PC-3 (cell line): Measurements from ENCODE around the gene MAD1L1. TPM values are rescaled to one million over a fixed set of nuclear protein-coding genes. Genes with fewer than 3 reads are reported as not detected.
"Not testable (repeated sequence)": the region's sequence is repeated elsewhere in the genome, so short reads cannot be mapped to it uniquely, and the experiment has no call there.

ENCODE experiments used
- ATAC-seq: fragments of 200-7000 bp; cut with Tn5 transposase; 2 replicates; pipeline ENCODE4 v1.9.1; 2020; ENCODE audit warnings: mild to moderate bottlenecking, moderate library complexity
- BruUV-seq: library from RNA; stranded (reverse); fragments of 400-500 nt; replicated peaks from 2 replicates; lab custom pipeline; 2021; lab: Mats Ljungman, UMichigan
- CTCF ChIA-PET: fragments of 300-600 bp; sonication (Branson Sonifier 250); formaldehyde crosslinking; loops from one replicate; lab custom pipeline; 2022; ENCODE audit warnings: antibody characterized with exemption; lab: Charles Lee
- POLR2A ChIA-PET: fragments of 300-600 bp; sonication (Branson Sonifier 250); formaldehyde crosslinking; loops from one replicate; lab custom pipeline; 2022; ENCODE audit warnings: antibody characterized with exemption; ENCODE audit not compliant: unreplicated experiment; lab: Charles Lee
- DNase-seq: peaks from one replicate; pipeline ENCODE4 v3.0.0-alpha.2; 2015
- H2AFZ ChIP-seq: fragments of 300-600 bp; sonication (generic); 2 replicates; pipeline ENCODE4 v1.6.0; 2016; ENCODE audit warnings: antibody characterized with exemption, low read length
- H3F3A ChIP-seq: fragments of 300-600 bp; sonication (generic); one replicate; pipeline ENCODE4 v1.6.0; 2017; ENCODE audit warnings: antibody characterized with exemption, low read length, control low read depth, mild to moderate bottlenecking; ENCODE audit not compliant: unreplicated experiment
- H3K27ac ChIP-seq: fragments of 300-600 bp; sonication (generic); 2 replicates; pipeline ENCODE4 v1.5.1; 2016; ENCODE audit warnings: mild to moderate bottlenecking, low read length
- H3K27me3 ChIP-seq: fragments of 300-600 bp; sonication (generic); 2 replicates; pipeline ENCODE4 v1.6.1; 2016; ENCODE audit warnings: low read length, mixed read lengths
- H3K36me3 ChIP-seq: fragments of 300-600 bp; sonication (generic); 2 replicates; pipeline ENCODE4 v1.6.1; 2016; ENCODE audit warnings: low read depth, mixed run types, low read length, mixed read lengths
- H3K4me1 ChIP-seq: fragments of 300-600 bp; sonication (generic); 2 replicates; pipeline ENCODE4 v1.5.1; 2016; ENCODE audit warnings: low read length; ENCODE audit not compliant: insufficient read depth
- H3K4me2 ChIP-seq: fragments of 300-600 bp; sonication (generic); 2 replicates; pipeline ENCODE4 v1.6.0; 2016; ENCODE audit warnings: low read length
- H3K4me3 ChIP-seq: fragments of 300-600 bp; sonication (generic); 2 replicates; pipeline ENCODE4 v1.5.1; 2016; ENCODE audit warnings: mild to moderate bottlenecking, low read length, mixed read lengths
- H3K79me2 ChIP-seq: fragments of 300-600 bp; sonication (generic); 2 replicates; pipeline ENCODE4 v1.6.1; 2017; ENCODE audit warnings: low read length, mixed read lengths
- H3K9ac ChIP-seq: fragments of 300-600 bp; sonication (generic); 2 replicates; pipeline ENCODE4 v1.6.0; 2016; ENCODE audit warnings: mild to moderate bottlenecking, low read length
- H3K9me2 ChIP-seq: fragments of 300-600 bp; sonication (generic); replicated peaks from 2 replicates; pipeline ENCODE4 v1.6.1; 2016; ENCODE audit warnings: mixed run types, low read length, mixed read lengths
- H3K9me3 ChIP-seq: fragments of 300-600 bp; sonication (generic); 2 replicates; pipeline ENCODE4 v1.6.1; 2016; ENCODE audit warnings: low read length, mixed read lengths
- H4K20me1 ChIP-seq: fragments of 300-600 bp; sonication (generic); 2 replicates; pipeline ENCODE4 v1.6.1; 2016; ENCODE audit warnings: low read length, mixed read lengths
- CTCF ChIP-seq: fragments of 300-600 bp; sonication (generic); conservative IDR thresholded peaks from 2 replicates; pipeline ENCODE4 v1.5.1; 2017; ENCODE audit warnings: antibody characterized with exemption, low read depth, mild to moderate bottlenecking, low read length
- EZH2 ChIP-seq: fragments of 300-600 bp; sonication (generic); IDR thresholded peaks from one replicate; pipeline ENCODE4 v1.6.1; 2017; ENCODE audit warnings: antibody characterized with exemption, mild to moderate bottlenecking, low read length; ENCODE audit not compliant: unreplicated experiment
- EZH2phosphoT487 ChIP-seq: fragments of 300-600 bp; sonication (generic); IDR thresholded peaks from 2 replicates; pipeline ENCODE4 v1.6.1; 2018; ENCODE audit warnings: mild to moderate bottlenecking, antibody characterized with exemption, low read length, borderline replicate concordance
- intact Hi-C: fragments of 100-400 bp; cut with micrococcal nuclease; formaldehyde crosslinking; loops from 2 replicates; pipeline ENCODE4 v1.9.0; 2023
- total RNA-seq: library from RNA; depleted of rRNA; stranded (reverse); fragments of >200 nt; gene quantifications from 2 replicates; pipeline ENCODE4 v1.2.3, GENCODE V29; 2014

MAD1L1 gene
- total RNA-seq, 1 experiment from 2014 or later = 88.4 TPM

- H3K27me3 ChIP-seq, BruUV-seq, DNase-seq, H3K36me3 ChIP-seq, H3K9me3 ChIP-seq, CTCF ChIA-PET, H3K4me3 ChIP-seq, H3K9me2 ChIP-seq, H2AFZ ChIP-seq, intact Hi-C loops, H3F3A ChIP-seq, H3K4me2 ChIP-seq, H3K4me1 ChIP-seq, H4K20me1 ChIP-seq, POLR2A ChIA-PET, H3K79me2 ChIP-seq, H3K9ac ChIP-seq, H3K27ac ChIP-seq: not testable (repeated sequence)
- ATAC-seq = peak; percentile 92
Measured at GRCh38 chr7:1875392-1876199, 357.1 kb downstream of the MAD1L1 start.

GRCh38 chr7:1874590-1875391 is 358.0 kb downstream of the MAD1L1 start:
- ATAC-seq, H3K4me2 ChIP-seq, POLR2A ChIA-PET, BruUV-seq, H3K79me2 ChIP-seq, H2AFZ ChIP-seq, CTCF ChIA-PET, H3K27me3 ChIP-seq, DNase-seq, H3F3A ChIP-seq, H3K9me2 ChIP-seq, intact Hi-C loops, H3K9me3 ChIP-seq, H3K4me1 ChIP-seq, H4K20me1 ChIP-seq, H3K36me3 ChIP-seq, H3K9ac ChIP-seq, H3K27ac ChIP-seq, H3K4me3 ChIP-seq: not testable (repeated sequence)

GRCh38 chr7:1873857-1874589 is 358.7 kb downstream of the MAD1L1 start:
- intact Hi-C loops = no loop called here
- no peak overlapping the region for H3K9ac ChIP-seq
- no peak overlapping the region for H2AFZ ChIP-seq
- ATAC-seq (no peak), DNase-seq (no peak)
- no peaks in the 10 kb centered on the region for H3K27me3 ChIP-seq
- no peaks in the 10 kb centered on the region; the same call in 1 of the 2 replicates for H3K36me3 ChIP-seq
- H3K9me3 ChIP-seq = no peaks in the 10 kb centered on the region
- H3K79me2 ChIP-seq = no peaks in the 10 kb centered on the region
- ChIA-PET CTCF (no interaction called here), POLR2A (no interaction called here)
- no peaks in the 10 kb centered on the region for H4K20me1 ChIP-seq
- H3F3A ChIP-seq = no peaks in the 10 kb centered on the region
- no peaks in the 10 kb centered on the region for H3K4me1 ChIP-seq
- H3K4me3 ChIP-seq = no peak overlapping the region
- TF ChIP-seq CTCF = no peak
- no peak for TF ChIP-seq EZH2phosphoT487
- no peak for TF ChIP-seq EZH2
- H3K4me2 ChIP-seq = no peak overlapping the region
- no peak overlapping the region for H3K27ac ChIP-seq
- BruUV-seq = no TSS peak
- no peaks in the 10 kb centered on the region for H3K9me2 ChIP-seq
